Activated CD8-positive, alpha-beta T cell treated with anti-CD3 and anti-CD28 coated beads for 36 hours (primary cell): ENCODE measurements around the gene GIMAP1. TPM values are rescaled to one million over a fixed set of nuclear protein-coding genes. Genes with fewer than 3 reads are reported as not detected.

ENCODE experiments used
- ATAC-seq: fragments of 200-7000 bp; cut with Tn5 transposase; one replicate; pipeline ENCODE4 v1.10.0; 2021; ENCODE audit warnings: mild to moderate bottlenecking, moderate library complexity
- CTCF ChIA-PET: fragments of 350-600 bp; sonication (Branson Sonifier 250); formaldehyde crosslinking; loops from one replicate; lab custom pipeline; 2021; ENCODE audit warnings: antibody characterized with exemption; lab: Charles Lee
- POLR2A ChIA-PET: fragments of 350-600 bp; sonication (Branson Sonifier 250); formaldehyde crosslinking; loops from one replicate; lab custom pipeline; 2021; ENCODE audit warnings: antibody characterized with exemption; lab: Charles Lee
- DNase-seq: peaks from one replicate; pipeline ENCODE4 v3.0.0-alpha.2; 2020
- H3K27ac Mint-ChIP-seq: one replicate; pipeline ENCODE4 v1.8.0; 2021; ENCODE audit warnings: mild to moderate bottlenecking, mixed read lengths
- H3K27me3 Mint-ChIP-seq: one replicate; pipeline ENCODE4 v1.8.0; 2021; ENCODE audit warnings: mixed read lengths
- H3K36me3 Mint-ChIP-seq: one replicate; pipeline ENCODE4 v1.8.0; 2021; ENCODE audit warnings: low read depth, mixed read lengths
- H3K4me1 Mint-ChIP-seq: one replicate; pipeline ENCODE4 v1.8.0; 2021; ENCODE audit warnings: low read depth, mixed read lengths
- H3K4me3 Mint-ChIP-seq: one replicate; pipeline ENCODE4 v1.8.0; 2021; ENCODE audit warnings: mild to moderate bottlenecking, moderate library complexity, mixed read lengths
- H3K9me3 Mint-ChIP-seq: one replicate; pipeline ENCODE4 v1.8.0; 2021; ENCODE audit warnings: mixed read lengths
- intact Hi-C: fragments of 100-400 bp; cut with micrococcal nuclease; formaldehyde crosslinking; loops from one replicate; pipeline ENCODE4 v1.10.0; 2022
- total RNA-seq, 2 experiments: library from RNA; stranded (reverse); gene quantifications; one replicate each; pipeline ENCODE4 v1.2.3, GENCODE V29; 2021
- TF ChIP-seq, protein P1 (sequence below): fragments of 200-600 bp; IDR thresholded peaks from one replicate; pipeline ENCODE4 v1.8.0; 2022; ENCODE audit warnings: antibody characterized with exemption, mild to moderate bottlenecking

The GIMAP1 gene
- total RNA-seq, 2 experiments from 2014 or later = 8.7 to 9.3 TPM

DNA sequence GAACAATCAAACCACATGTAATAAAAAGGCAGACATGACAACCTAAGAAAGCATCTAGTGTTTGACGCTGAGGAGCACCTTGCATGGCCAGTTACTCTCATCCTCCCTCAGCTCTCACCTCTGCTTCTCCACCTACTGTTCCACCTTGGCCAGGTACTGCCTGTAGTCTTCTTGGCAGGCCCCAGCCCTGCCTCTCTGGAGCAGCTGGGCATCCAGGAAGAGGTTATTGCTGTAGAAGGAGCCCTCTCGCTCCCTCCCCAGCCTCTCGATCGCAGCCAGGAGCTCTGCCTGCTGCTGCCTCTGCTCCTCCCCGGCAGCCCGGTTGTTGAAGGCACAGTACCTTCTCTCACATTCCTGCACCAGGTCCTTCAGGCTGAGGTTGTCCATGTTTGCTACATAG, 30.5 kb downstream of the GIMAP1 start:
- Mint-ChIP-seq H3K9me3 (peaks cover 4% of the 10 kb centered on the region), H3K36me3 (peaks cover 54% of the 10 kb centered on the region), H3K27ac (peak overlapping the region; percentile 84), H3K4me3 (peak overlapping the region; percentile 7), H3K4me1 (peaks cover 96% of the 10 kb centered on the region), H3K27me3 (no peaks in the 10 kb centered on the region)
- DNase-seq (no peak), ATAC-seq (no peak)
- intact Hi-C loops = no loop called here
- POLR2A ChIA-PET = interaction anchor here (0.9 to 2.8 kb wide), 5 partner anchors 9 to 296 kb away, joined by 3 to 21 read pairs (median 6); partner anchors contain the start of genes GIMAP1, GIMAP5 and GIMAP8
- CTCF ChIA-PET = interaction anchor here (0.7 to 1.8 kb wide), 4 partner anchors 30 to 298 kb away, joined by 3 to 4 read pairs (median 3); no protein-coding TSS in a partner anchor
- TF ChIP-seq, protein P1, sequence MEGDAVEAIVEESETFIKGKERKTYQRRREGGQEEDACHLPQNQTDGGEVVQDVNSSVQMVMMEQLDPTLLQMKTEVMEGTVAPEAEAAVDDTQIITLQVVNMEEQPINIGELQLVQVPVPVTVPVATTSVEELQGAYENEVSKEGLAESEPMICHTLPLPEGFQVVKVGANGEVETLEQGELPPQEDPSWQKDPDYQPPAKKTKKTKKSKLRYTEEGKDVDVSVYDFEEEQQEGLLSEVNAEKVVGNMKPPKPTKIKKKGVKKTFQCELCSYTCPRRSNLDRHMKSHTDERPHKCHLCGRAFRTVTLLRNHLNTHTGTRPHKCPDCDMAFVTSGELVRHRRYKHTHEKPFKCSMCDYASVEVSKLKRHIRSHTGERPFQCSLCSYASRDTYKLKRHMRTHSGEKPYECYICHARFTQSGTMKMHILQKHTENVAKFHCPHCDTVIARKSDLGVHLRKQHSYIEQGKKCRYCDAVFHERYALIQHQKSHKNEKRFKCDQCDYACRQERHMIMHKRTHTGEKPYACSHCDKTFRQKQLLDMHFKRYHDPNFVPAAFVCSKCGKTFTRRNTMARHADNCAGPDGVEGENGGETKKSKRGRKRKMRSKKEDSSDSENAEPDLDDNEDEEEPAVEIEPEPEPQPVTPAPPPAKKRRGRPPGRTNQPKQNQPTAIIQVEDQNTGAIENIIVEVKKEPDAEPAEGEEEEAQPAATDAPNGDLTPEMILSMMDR = no peak

DNA sequence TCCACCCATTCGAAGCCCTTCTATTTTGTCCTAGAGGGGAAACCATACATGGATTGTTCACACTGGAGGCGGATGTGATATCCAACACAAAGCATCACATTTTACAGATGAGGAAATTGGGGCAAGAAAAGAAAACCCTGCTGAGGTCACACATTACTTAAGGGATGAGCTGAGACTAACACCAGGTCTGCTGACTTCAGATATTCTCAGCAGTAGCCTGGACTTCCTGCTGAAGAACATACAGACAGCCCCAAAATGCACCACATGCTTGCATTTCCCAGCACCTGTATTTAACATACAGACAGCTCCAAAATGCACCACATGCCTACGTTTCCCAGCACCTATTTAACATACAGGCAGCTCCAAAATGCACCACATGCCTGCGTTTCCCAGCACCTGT, 32.0 kb downstream of the GIMAP1 start:
- intact Hi-C loops = no loop called here
- ChIA-PET POLR2A (interaction anchor here (0.7 to 2.8 kb wide), 7 partner anchors 10 to 298 kb away, joined by 3 to 21 read pairs (median 6); partner anchors contain the start of genes GIMAP5 and GIMAP8), CTCF (interaction anchor here (1.3 to 2.5 kb wide), 3 partner anchors 116 to 299 kb away, joined by 3 to 6 read pairs (median 4); partner anchors contain the start of gene GIMAP6)
- TF ChIP-seq, protein P1 = no peak
- peak overlapping the region; percentile 84 for H3K27ac Mint-ChIP-seq
- H3K4me1 Mint-ChIP-seq = peaks cover 92% of the 10 kb centered on the region
- no peak overlapping the region for H3K4me3 Mint-ChIP-seq
- H3K27me3 Mint-ChIP-seq = no peaks in the 10 kb centered on the region
- ATAC-seq = peak; percentile 43
- DNase-seq = no peak
- peaks cover 39% of the 10 kb centered on the region for H3K36me3 Mint-ChIP-seq
- peaks cover 6% of the 10 kb centered on the region for H3K9me3 Mint-ChIP-seq

DNA sequence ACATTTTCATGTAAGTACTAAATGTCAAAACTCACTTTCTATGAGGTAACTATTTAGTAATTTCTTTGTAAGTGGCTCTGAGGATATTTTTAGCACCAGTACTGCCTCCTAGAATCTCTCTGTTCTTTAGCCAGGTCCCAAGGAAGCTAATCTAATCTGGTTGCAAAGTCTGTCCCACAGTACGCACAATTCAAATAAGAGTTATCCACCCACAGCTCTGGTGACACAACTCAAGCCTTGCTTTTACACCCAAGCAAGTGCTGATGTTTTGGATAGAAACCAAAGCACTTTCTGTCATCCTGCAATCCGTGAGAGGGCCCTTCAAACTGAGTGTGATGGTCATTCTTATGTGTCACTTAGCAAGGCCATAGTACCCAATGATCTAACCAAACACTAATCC, 35.3 kb downstream of the GIMAP1 start:
- CTCF ChIA-PET = interaction anchor here (6.4 kb wide), 1 partner anchor 304 kb away, joined by 93 read pairs; the partner anchor contains the start of gene GIMAP8
- H3K36me3 Mint-ChIP-seq = peaks cover 11% of the 10 kb centered on the region

GRCh38 chr7:150753239-150753638, 36.8 kb downstream of the GIMAP1 start:
- peaks cover 85% of the 10 kb centered on the region for H3K4me1 Mint-ChIP-seq
- H3K9me3 Mint-ChIP-seq = peaks cover 6% of the 10 kb centered on the region
- no peaks in the 10 kb centered on the region for H3K27me3 Mint-ChIP-seq
- TF ChIP-seq, protein P1 = no peak
- ATAC-seq (no peak), DNase-seq (no peak)
- H3K4me3 Mint-ChIP-seq = no peak overlapping the region
- H3K27ac Mint-ChIP-seq = peak overlapping the region; percentile 95
- POLR2A ChIA-PET = interaction anchor here (0.6 to 3.3 kb wide), 8 partner anchors 8 to 234 kb away, joined by 3 to 19 read pairs (median 4); partner anchors contain the start of gene GIMAP5
- CTCF ChIA-PET = interaction anchor here (1.5 to 6.4 kb wide), 2 partner anchors 8 to 306 kb away, joined by 7 to 93 read pairs; partner anchors contain the start of gene GIMAP8
- intact Hi-C loops = loop anchor here (10.0 kb wide), 1 partner anchor 398 kb away; no protein-coding TSS in a partner anchor
- H3K36me3 Mint-ChIP-seq = peaks cover 4% of the 10 kb centered on the region

More for the DNA sequence above, 35.3 kb downstream of the GIMAP1 start:
- no peak overlapping the region for H3K4me3 Mint-ChIP-seq
- DNase-seq = peak; percentile 51
- POLR2A ChIA-PET = interaction anchor here (0.7 kb wide), 1 partner anchor 10 kb away, joined by 5 read pairs; no protein-coding TSS in a partner anchor
- H3K9me3 Mint-ChIP-seq = peaks cover 6% of the 10 kb centered on the region
- H3K4me1 Mint-ChIP-seq = peaks cover 93% of the 10 kb centered on the region
- H3K27ac Mint-ChIP-seq = peak overlapping the region; percentile 77
- no peak for ATAC-seq
- TF ChIP-seq, protein P1 = no peak
- H3K27me3 Mint-ChIP-seq = no peaks in the 10 kb centered on the region
- intact Hi-C loops = loop anchor here (10.0 kb wide), 1 partner anchor 397 kb away; no protein-coding TSS in a partner anchor
